Activated CD8-positive, alpha-beta memory T cell treated with anti-CD3 and anti-CD28 coated beads, Interleukin-2, amount 10 ng/mL, durations not matched to agents 7 days and 5 days (primary cell): ENCODE results near the gene MBNL1. TPM values are rescaled to one million over a fixed set of nuclear protein-coding genes. Genes with fewer than 3 reads are reported as not detected.

Experiments
- ATAC-seq: fragments of 150-1000 bp; cut with Tn5 transposase; one replicate; pipeline ENCODE4 v1.10.0; 2021; ENCODE audit warnings: moderate library complexity
- CTCF ChIA-PET: fragments of 350-600 bp; sonication (Branson Sonifier 250); formaldehyde crosslinking; loops from one replicate; lab custom pipeline; 2021; ENCODE audit warnings: antibody characterized with exemption; lab: Charles Lee
- DNase-seq: peaks from one replicate; pipeline ENCODE4 v3.0.0-alpha.2; 2020
- H3K27ac Mint-ChIP-seq: one replicate; pipeline ENCODE4 v1.8.0; 2021; ENCODE audit warnings: mild to moderate bottlenecking, mixed read lengths
- H3K27me3 Mint-ChIP-seq: one replicate; pipeline ENCODE4 v1.8.0; 2021; ENCODE audit warnings: mixed read lengths
- H3K36me3 Mint-ChIP-seq: one replicate; pipeline ENCODE4 v1.8.0; 2021; ENCODE audit warnings: mild to moderate bottlenecking, mixed read lengths
- H3K4me1 Mint-ChIP-seq: one replicate; pipeline ENCODE4 v1.8.0; 2021; ENCODE audit warnings: mixed read lengths
- H3K4me3 Mint-ChIP-seq: one replicate; pipeline ENCODE4 v1.8.0; 2021; ENCODE audit warnings: mild to moderate bottlenecking, moderate library complexity, mixed read lengths
- H3K9me3 Mint-ChIP-seq: one replicate; pipeline ENCODE4 v1.8.0; 2022; ENCODE audit warnings: low read depth, mixed read lengths
- total RNA-seq, 2 experiments: library from RNA; stranded (reverse); gene quantifications; one replicate each; pipeline ENCODE4 v1.2.3, GENCODE V29; 2021

MBNL1 gene
- total RNA-seq, result 100 to 1,000 TPM; 370 to 398 TPM

- H3K4me3 Mint-ChIP-seq, result peak within 1 kb of the TSS; percentile 79
- H3K36me3 Mint-ChIP-seq, result peaks cover 44% of the 10 kb centered on the region
- DNase-seq, result peak; percentile 95
- no peaks in the 10 kb centered on the region for H3K9me3 Mint-ChIP-seq
- H3K4me1 Mint-ChIP-seq, result peaks cover 51% of the 10 kb centered on the region
- peak within 1 kb of the TSS; percentile 96 for H3K27ac Mint-ChIP-seq
- H3K27me3 Mint-ChIP-seq, result no peaks in the 10 kb centered on the region
- CTCF ChIA-PET, result interaction anchor here (0.9 to 3.0 kb wide), 8 partner anchors 9 to 70 kb away, joined by 3 to 22 read pairs (median 4); no protein-coding TSS in a partner anchor
- ATAC-seq, result peak; percentile 71
Measured at GRCh38 chr3:152268555-152269055, at the start of gene MBNL1. Gene MBNL1, plus strand, starts transcription at chr3:152268929. Its CDS starts 31,265 bp downstream, at chr3:152300194.

GRCh38 chr3:152219216-152219615, 49.5 kb upstream of the MBNL1 start:
- CTCF ChIA-PET, result no interaction called here
- ATAC-seq (no peak), DNase-seq (no peak)
- no peaks in the 10 kb centered on the region for H3K36me3 Mint-ChIP-seq
- H3K27ac Mint-ChIP-seq, result no peak overlapping the region
- no peak overlapping the region for H3K4me3 Mint-ChIP-seq
- peaks cover 52% of the 10 kb centered on the region for H3K4me1 Mint-ChIP-seq
- H3K9me3 Mint-ChIP-seq, result no peaks in the 10 kb centered on the region
- H3K27me3 Mint-ChIP-seq, result no peaks in the 10 kb centered on the region

- H3K36me3 Mint-ChIP-seq, result no peaks in the 10 kb centered on the region
- no peak for ATAC-seq
- no peak overlapping the region for H3K4me3 Mint-ChIP-seq
- H3K27me3 Mint-ChIP-seq, result no peaks in the 10 kb centered on the region
- DNase-seq, result no peak
- CTCF ChIA-PET, result no interaction called here
- H3K27ac Mint-ChIP-seq, result peak overlapping the region; percentile 0
- H3K9me3 Mint-ChIP-seq, result no peaks in the 10 kb centered on the region
- peaks cover 51% of the 10 kb centered on the region for H3K4me1 Mint-ChIP-seq
Measured at GRCh38 chr3:152219769-152220255, 48.9 kb upstream of the MBNL1 start.

GRCh38 chr3:152222327-152222726, 46.4 kb upstream of the MBNL1 start:
- Mint-ChIP-seq H3K27me3 (no peaks in the 10 kb centered on the region), H3K9me3 (no peaks in the 10 kb centered on the region), H3K4me1 (peaks cover 57% of the 10 kb centered on the region), H3K4me3 (peak overlapping the region; percentile 5), H3K36me3 (no peaks in the 10 kb centered on the region), H3K27ac (peak overlapping the region; percentile 37)
- CTCF ChIA-PET, result interaction anchor here (1.0 to 1.5 kb wide), 2 partner anchors 13 to 61 kb away, joined by 3 to 4 read pairs; no protein-coding TSS in a partner anchor
- no peak for DNase-seq
- ATAC-seq, result peak; percentile 77

GRCh38 chr3:152225201-152225600, 43.5 kb upstream of the MBNL1 start:
- no peak overlapping the region for H3K27ac Mint-ChIP-seq

GRCh38 chr3:152226176-152226575, 42.6 kb upstream of the MBNL1 start:
- Mint-ChIP-seq H3K9me3 (peaks cover 1% of the 10 kb centered on the region), H3K27me3 (no peaks in the 10 kb centered on the region), H3K4me3 (no peak overlapping the region), H3K36me3 (peaks cover 4% of the 10 kb centered on the region), H3K27ac (no peak overlapping the region), H3K4me1 (peaks cover 48% of the 10 kb centered on the region)
- DNase-seq (no peak), ATAC-seq (no peak)
- CTCF ChIA-PET, result no interaction called here

More at GRCh38 chr3:152225201-152225600, 43.5 kb upstream of the MBNL1 start:
- peaks cover 1% of the 10 kb centered on the region for H3K9me3 Mint-ChIP-seq
- H3K27me3 Mint-ChIP-seq, result no peaks in the 10 kb centered on the region
- no peak overlapping the region for H3K4me3 Mint-ChIP-seq
- peaks cover 42% of the 10 kb centered on the region for H3K4me1 Mint-ChIP-seq
- no peak for DNase-seq
- CTCF ChIA-PET, result interaction anchor here (0.6 to 0.9 kb wide), 2 partner anchors 11 to 217 kb away, joined by 3 read pairs; no protein-coding TSS in a partner anchor
- H3K36me3 Mint-ChIP-seq, result no peaks in the 10 kb centered on the region
- ATAC-seq, result no peak

- peaks cover 1% of the 10 kb centered on the region for H3K9me3 Mint-ChIP-seq
- CTCF ChIA-PET, result no interaction called here
- no peak overlapping the region for H3K27ac Mint-ChIP-seq
- H3K4me1 Mint-ChIP-seq, result peaks cover 45% of the 10 kb centered on the region
- H3K4me3 Mint-ChIP-seq, result no peak overlapping the region
- H3K36me3 Mint-ChIP-seq, result peaks cover 5% of the 10 kb centered on the region
- ATAC-seq, result no peak
- H3K27me3 Mint-ChIP-seq, result no peaks in the 10 kb centered on the region
- DNase-seq, result no peak
Measured at GRCh38 chr3:152227027-152227426, 41.7 kb upstream of the MBNL1 start.

GRCh38 chr3:152229692-152230091, 39.0 kb upstream of the MBNL1 start:
- Mint-ChIP-seq H3K9me3 (peaks cover 1% of the 10 kb centered on the region), H3K27me3 (no peaks in the 10 kb centered on the region), H3K27ac (no peak overlapping the region), H3K4me1 (peaks cover 30% of the 10 kb centered on the region), H3K4me3 (no peak overlapping the region), H3K36me3 (peaks cover 5% of the 10 kb centered on the region)
- ATAC-seq, result no peak
- DNase-seq, result no peak
- CTCF ChIA-PET, result no interaction called here

GRCh38 chr3:152230370-152230769, 38.4 kb upstream of the MBNL1 start:
- Mint-ChIP-seq H3K27ac (no peak overlapping the region), H3K4me3 (no peak overlapping the region), H3K27me3 (no peaks in the 10 kb centered on the region), H3K9me3 (peaks cover 1% of the 10 kb centered on the region), H3K36me3 (peaks cover 5% of the 10 kb centered on the region), H3K4me1 (peaks cover 31% of the 10 kb centered on the region)
- CTCF ChIA-PET, result no interaction called here
- no peak for ATAC-seq
- DNase-seq, result no peak

- peaks cover 5% of the 10 kb centered on the region for H3K36me3 Mint-ChIP-seq
- no peak overlapping the region for H3K27ac Mint-ChIP-seq
- no peaks in the 10 kb centered on the region for H3K27me3 Mint-ChIP-seq
- H3K4me1 Mint-ChIP-seq, result peaks cover 41% of the 10 kb centered on the region
- peaks cover 1% of the 10 kb centered on the region for H3K9me3 Mint-ChIP-seq
- no peak for ATAC-seq
- CTCF ChIA-PET, result no interaction called here
- no peak for DNase-seq
- no peak overlapping the region for H3K4me3 Mint-ChIP-seq
Measured at GRCh38 chr3:152232001-152232400, 36.7 kb upstream of the MBNL1 start.

- no peak for DNase-seq
- Mint-ChIP-seq H3K9me3 (peaks cover 3% of the 10 kb centered on the region), H3K4me1 (peaks cover 44% of the 10 kb centered on the region), H3K27me3 (no peaks in the 10 kb centered on the region), H3K27ac (no peak overlapping the region), H3K36me3 (peaks cover 7% of the 10 kb centered on the region), H3K4me3 (no peak overlapping the region)
- ATAC-seq, result no peak
- CTCF ChIA-PET, result interaction anchor here (1.1 to 1.7 kb wide), 2 partner anchors 20 to 25 kb away, joined by 3 to 4 read pairs; no protein-coding TSS in a partner anchor
Measured at GRCh38 chr3:152232679-152233078, 36.0 kb upstream of the MBNL1 start.

- Mint-ChIP-seq H3K9me3 (peaks cover 3% of the 10 kb centered on the region), H3K27ac (no peak overlapping the region), H3K4me3 (no peak overlapping the region), H3K36me3 (peaks cover 11% of the 10 kb centered on the region), H3K4me1 (peaks cover 48% of the 10 kb centered on the region), H3K27me3 (no peaks in the 10 kb centered on the region)
- ATAC-seq (no peak), DNase-seq (no peak)
- CTCF ChIA-PET, result interaction anchor here (1.7 kb wide), 1 partner anchor 27 kb away, joined by 4 read pairs; no protein-coding TSS in a partner anchor
Measured at GRCh38 chr3:152234657-152235375, 33.9 kb upstream of the MBNL1 start.

- CTCF ChIA-PET, result interaction anchor here (1.1 kb wide), 1 partner anchor 32 kb away, joined by 3 read pairs; no protein-coding TSS in a partner anchor
- ATAC-seq (peak; percentile 16), DNase-seq (no peak)
- no peak overlapping the region for H3K27ac Mint-ChIP-seq
- no peak overlapping the region for H3K4me3 Mint-ChIP-seq
- H3K4me1 Mint-ChIP-seq, result peaks cover 52% of the 10 kb centered on the region
- H3K27me3 Mint-ChIP-seq, result no peaks in the 10 kb centered on the region
- peaks cover 3% of the 10 kb centered on the region for H3K9me3 Mint-ChIP-seq
- H3K36me3 Mint-ChIP-seq, result peaks cover 8% of the 10 kb centered on the region
Measured at GRCh38 chr3:152235709-152236298, 32.9 kb upstream of the MBNL1 start.
